Omental fat pad (tissue), 4 donors: ENCODE data around the gene APBA3. TPM values are rescaled to one million over a fixed set of nuclear protein-coding genes. Genes with fewer than 3 reads are reported as not detected.

Experiments used
- ATAC-seq: fragments of 150-250 bp; one replicate; pipeline ENCODE4 v1.9.1; 2016; ENCODE audit warnings: mild to moderate bottlenecking, moderate library complexity; ENCODE audit not compliant: low FRiP score
- DNase-seq: peaks from one replicate; pipeline ENCODE4 v3.0.0-alpha.2; 2019; ENCODE audit warnings: low spot score
- total RNA-seq, 4 donors: library from RNA; depleted of rRNA; stranded (reverse); fragments of >200 nt; gene quantifications; one replicate each; pipeline ENCODE4 v1.1.0, GENCODE V29; 2016
- TF ChIP-seq, protein P1 (sequence below), 3 donors: fragments of 450-650 bp; IDR thresholded peaks; one replicate each; pipeline ENCODE4 v1.5.1; 2016 to 2017; ENCODE audit warnings: antibody characterized with exemption in 3 of 3, mild to moderate bottlenecking in 3 of 3, moderate library complexity in 2 of 3

The APBA3 gene
- total RNA-seq, 4 donors from 2014 or later: 13.5 to 24.1 (median 18.7) TPM

DNA sequence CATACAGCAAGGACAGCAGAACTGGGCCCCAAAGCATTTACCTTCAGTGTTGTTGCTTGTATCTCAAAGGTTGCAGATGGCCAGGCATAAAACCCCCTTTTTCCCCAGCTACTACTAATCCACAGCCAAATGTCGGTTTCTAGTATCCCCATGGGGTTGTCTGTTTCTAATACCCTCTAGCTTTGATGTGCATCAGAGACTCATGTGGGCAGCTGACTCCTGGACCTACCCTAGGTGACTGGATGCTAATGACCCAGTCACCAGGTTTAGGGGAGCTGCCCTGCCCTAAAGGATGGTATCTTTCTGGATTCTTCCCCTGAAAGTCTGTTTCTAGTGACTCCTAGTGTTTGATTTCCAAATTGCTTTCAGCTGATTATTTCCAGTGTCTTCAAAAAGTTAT lies 29.4 kb downstream of the APBA3 start:
- TF ChIP-seq, protein P1, sequence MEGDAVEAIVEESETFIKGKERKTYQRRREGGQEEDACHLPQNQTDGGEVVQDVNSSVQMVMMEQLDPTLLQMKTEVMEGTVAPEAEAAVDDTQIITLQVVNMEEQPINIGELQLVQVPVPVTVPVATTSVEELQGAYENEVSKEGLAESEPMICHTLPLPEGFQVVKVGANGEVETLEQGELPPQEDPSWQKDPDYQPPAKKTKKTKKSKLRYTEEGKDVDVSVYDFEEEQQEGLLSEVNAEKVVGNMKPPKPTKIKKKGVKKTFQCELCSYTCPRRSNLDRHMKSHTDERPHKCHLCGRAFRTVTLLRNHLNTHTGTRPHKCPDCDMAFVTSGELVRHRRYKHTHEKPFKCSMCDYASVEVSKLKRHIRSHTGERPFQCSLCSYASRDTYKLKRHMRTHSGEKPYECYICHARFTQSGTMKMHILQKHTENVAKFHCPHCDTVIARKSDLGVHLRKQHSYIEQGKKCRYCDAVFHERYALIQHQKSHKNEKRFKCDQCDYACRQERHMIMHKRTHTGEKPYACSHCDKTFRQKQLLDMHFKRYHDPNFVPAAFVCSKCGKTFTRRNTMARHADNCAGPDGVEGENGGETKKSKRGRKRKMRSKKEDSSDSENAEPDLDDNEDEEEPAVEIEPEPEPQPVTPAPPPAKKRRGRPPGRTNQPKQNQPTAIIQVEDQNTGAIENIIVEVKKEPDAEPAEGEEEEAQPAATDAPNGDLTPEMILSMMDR (IDR thresholded peaks at IDR 0.05): no peak
- ATAC-seq (no peak), DNase-seq (no peak)

DNA sequence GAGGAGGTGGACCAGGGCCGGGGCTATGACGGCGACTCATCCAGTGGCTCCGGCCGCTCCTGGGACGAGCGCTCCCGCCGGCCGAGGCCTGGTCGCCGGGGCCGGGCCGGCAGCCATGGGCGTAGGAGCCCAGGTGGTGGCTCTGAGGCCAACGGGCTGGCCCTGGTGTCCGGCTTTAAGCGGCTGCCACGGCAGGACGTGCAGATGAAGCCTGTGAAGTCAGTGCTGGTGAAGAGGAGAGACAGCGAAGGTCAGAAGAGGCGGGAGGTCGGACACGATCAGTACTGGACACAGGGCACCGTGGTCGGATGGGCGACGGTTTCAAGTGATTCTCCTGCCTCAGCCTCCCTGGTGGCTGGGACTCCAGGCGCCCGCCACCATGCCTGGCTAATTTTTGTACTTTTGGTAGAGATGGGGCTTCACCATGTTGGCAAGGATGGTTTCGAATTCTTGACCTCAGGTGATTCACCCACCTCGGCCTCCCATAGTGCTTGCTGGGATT lies 31.0 kb downstream of the APBA3 start:
- no peak for DNase-seq
- ATAC-seq: no peak
- TF ChIP-seq, protein P1 (IDR thresholded peaks at IDR 0.05): no peak

DNA sequence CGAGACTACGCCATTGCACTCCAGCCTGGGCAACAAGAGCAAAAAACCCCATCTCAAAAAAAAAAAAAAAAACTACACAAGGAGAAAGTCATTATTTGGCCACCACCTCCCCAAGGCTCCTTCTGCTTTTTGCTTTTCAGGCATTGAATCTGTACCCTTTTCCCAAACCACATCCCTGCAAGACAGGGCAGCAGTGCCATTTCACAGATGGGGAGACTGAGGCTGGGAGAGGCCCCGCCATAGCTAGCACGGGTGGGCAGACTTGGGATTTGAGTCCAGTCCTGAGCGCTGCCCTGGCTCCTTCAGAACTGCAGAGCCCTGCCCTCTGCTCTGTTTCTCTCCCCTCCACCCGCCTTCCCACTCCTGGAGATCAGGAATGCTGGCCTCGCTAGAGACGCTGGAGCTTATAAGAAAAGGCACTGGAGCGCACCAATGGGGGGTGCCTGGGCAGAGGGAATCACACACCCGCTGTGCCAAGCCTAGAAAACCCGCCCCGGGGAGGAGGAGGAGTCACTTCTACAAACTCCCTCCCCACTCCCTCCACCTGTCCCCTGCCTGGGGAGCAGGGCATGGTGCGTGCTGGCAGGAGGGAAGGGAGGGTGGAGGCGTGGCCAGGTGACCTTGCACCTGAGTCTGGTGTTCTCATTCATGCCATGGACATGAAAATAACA lies 35.7 kb downstream of the APBA3 start:
- ATAC-seq: no peak
- TF ChIP-seq, protein P1 (IDR thresholded peaks at IDR 0.05): no peak
- DNase-seq: no peak

DNA sequence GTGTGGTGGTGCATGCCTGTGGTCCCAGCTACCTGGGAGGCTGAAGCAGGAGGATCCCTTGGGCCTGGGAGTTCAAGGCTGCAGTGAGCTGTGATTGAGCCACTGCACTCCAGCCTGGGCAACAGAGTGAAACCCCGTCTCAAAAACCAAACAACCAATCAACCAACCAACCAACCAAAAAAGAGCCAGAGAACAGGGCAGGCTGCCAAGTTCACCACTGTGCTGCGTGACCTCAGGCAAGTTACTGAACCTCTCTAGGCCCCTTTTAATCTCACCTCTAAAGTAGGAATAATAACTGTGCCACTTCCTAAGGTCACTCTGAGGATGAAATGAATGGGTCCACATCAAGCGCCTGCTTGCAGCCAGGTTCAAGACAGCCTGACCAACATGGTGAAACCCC lies 36.4 kb downstream of the APBA3 start:
- DNase-seq: no peak
- no peak for ATAC-seq
- TF ChIP-seq, protein P1 (IDR thresholded peaks at IDR 0.05): no peak

DNA sequence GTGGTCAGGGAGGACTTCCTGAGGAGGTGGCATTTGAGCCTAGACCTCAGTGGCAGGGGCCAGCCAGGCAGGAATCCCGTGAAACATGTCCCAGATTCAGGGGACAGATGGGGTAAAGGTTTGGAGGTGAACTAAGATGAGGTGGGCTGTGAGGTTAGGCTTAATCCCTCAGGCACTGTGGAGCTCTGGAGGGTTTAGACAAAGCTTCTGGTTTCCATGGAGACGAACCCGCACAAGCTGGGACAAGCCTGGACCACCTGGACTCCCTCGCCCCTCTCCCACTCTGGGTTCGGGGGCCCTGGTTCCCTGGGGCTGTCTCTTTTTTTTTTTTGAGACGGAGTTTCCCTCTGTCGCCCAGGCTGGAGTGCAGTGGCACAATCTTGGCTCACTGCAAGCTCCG lies 37.6 kb downstream of the APBA3 start:
- ATAC-seq (no peak), DNase-seq (no peak)
- TF ChIP-seq, protein P1 (IDR thresholded peaks at IDR 0.05): no peak

DNA sequence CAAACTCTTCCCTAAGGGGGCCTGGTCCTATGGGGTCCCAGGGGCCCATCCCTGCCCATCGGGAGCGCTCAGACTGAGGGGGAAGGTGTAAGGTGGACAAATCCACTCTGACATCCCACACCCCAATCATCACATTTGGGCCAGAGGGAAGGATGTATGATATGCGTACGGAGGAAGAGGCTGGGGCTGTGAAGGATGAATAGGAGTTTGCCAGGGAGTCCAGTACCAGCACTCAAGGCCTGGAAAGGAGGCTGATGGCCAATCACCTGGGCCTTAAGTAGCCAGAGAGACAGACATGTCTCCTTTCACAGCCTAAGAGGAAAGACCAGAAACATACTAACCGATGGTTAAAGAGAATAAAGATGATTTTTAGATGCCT lies 38.4 kb downstream of the APBA3 start:
- ATAC-seq: no peak
- no peak for DNase-seq
- TF ChIP-seq, protein P1 (IDR thresholded peaks at IDR 0.05): no peak

DNA sequence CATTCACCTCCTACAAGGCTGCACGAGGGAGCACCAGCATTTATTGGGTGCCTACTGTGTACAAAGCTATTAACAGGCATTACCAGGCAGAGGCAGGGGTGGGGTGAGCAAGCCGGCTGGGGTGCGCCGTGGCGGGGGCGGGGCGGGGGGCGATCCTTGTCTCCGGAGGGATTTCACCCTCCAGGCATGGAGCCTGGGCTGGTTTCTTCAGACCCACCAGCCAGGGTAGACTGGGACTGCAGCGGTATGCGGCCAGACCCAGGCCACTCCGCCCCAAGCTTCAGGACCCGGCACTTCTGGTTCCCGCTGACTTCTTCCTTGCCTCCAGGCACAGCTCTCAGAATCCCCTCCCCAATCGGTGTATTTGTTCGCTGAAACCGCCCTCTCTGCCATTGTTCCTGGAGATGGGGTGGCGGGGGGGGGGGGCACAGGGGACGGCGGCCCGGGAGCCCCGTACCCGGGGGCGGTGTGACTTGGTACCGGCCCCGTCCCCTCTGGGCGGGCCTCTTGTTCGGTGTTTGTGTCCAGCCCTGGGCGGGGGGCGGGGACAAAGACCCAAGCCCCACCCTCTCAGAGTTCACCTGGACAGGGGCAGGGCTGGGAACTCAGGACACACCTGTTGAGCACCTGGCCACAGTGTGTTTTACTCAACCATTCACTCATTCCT lies 38.9 kb downstream of the APBA3 start:
- DNase-seq (no peak), ATAC-seq (no peak)
- TF ChIP-seq, protein P1 (IDR thresholded peaks at IDR 0.05): no peak
